ENCODE data around the gene HSD17B14.
"Not testable (repeated sequence)": the region's sequence is repeated elsewhere in the genome, so short reads cannot be mapped to it uniquely, and the experiment has no call there.

Gene HSD17B14

DNA sequence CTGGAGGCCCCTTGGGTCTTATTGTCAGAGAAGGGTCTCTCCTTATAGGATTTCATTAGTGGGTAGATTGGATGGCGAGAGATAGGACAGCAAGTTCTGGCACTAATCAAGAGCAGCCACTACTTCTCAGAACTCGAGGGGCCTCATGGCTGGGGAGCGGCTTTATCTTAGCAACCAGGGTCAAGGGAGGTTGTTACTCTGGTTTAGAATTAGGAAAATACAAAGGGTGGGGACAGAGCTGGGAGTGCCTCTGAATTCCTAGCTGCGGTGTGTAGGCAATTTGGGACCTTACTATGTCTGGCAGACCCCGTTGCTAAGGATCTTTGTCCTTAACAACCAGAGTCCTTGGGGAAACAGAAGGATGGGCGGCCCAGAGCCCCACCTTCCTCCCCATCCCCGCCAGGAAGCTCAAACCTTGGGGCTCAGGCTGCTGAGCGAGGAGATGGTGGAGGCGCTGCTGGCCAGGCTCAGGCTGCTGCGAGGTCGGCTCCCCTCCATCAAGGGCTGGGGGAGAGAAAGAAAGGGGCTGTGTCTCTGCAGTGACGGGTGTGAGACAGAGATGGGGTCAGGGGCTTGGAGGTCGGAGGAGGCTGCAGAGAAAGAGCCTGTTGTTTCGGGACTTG lies 30.9 kb upstream of the HSD17B14 start:
- DNase-seq = peak; percentile 80

DNA sequence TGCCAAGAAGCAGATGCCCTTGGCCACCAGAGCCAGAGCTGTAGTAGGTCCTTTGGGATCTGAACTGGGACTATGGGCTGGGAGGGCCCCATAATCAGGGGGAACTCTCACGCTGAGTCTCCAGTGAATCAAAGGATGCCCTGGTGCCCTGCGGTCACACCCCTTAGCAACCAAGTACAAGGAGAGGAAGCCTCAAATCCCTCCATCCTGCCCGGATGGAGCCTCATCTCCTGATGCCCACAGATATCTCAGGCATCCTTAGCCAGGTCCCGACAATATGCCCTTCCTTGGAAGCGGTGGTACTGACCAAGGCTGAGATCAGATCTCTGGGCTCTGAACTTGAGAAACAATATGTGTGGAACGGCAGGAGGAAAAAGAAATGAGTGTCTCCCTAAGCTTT lies 30.4 kb upstream of the HSD17B14 start:
- DNase-seq = no peak

DNA sequence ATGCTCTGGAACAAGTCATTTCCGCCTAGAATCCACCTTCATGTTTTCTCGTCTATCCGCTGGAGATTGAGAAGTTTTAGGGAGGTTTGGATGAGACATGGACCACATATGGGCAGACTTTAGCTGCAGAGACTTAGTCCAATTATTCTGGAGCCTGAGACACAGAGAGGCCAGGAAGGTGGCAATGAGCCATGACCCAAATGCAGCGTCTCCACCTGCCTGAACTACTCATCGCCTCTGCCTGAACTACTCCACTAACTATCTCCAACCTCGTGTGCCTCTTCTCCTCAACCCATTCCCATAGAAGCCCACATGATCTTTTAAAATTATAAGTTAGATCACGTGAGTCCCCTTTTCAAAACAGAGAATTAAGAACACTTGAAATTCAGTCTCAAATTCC lies 26.5 kb upstream of the HSD17B14 start:
- no peak for DNase-seq

DNA sequence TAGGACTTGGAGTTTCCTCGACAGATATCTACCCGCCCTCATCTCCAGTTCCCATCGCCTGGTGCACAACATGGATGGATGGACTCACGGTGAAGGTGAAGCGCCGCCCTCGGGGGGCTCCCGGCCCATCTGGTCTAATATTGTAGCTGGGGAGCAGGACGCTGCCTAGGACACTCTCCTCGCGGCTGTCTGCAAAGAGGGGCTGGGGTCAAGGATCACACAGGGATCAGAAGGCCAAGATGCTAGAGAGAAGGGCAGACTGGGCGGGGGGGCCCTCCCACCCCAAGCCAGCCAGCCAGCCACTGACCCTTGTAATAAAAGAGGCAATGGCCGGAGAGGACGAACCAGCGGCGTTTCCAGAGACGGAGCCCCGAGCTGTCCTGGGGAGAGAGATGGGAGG lies 25.0 kb upstream of the HSD17B14 start:
- no peak for DNase-seq

DNA sequence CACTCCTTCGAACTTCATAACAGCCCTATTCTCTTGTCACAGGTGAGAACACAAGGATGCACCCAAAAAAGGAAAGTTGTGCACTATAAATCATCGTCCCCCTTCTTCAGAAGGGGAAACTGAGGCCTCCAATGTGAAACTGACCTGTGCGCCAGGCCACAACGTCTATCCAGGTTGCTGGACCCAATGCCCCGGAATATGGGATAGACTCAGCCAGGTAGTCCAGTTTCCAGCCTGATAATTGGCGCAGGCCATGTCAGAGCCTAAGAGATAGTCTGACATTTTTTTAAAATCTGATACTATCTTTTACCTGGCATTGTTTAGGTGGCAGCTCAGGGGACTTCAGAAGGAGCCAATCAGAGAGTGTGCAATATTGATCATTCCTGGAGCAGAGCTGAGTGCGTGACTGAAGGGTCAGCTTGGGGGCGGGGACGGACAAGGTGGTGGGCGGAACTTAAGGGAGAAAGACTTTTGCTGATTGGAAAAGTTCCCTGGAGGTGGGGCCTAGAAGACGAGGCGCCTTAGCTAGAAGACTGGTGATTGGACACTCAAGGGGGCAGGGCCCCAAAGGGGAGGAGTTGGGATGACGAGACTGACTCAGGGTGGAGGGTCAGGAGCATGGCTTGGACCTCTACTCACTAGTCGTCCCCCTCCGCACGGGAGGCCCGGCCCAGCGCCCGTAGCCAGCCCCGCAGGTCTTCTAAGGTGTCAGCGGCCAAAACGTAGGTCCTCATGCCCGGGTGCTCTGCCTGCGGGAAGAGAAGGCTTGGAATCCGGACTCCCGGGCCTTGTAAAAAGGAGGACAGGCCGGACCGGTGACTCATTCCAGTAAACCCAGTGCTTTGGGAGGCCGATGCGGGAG lies 23.7 kb upstream of the HSD17B14 start:
- peak; percentile 79 for DNase-seq

DNA sequence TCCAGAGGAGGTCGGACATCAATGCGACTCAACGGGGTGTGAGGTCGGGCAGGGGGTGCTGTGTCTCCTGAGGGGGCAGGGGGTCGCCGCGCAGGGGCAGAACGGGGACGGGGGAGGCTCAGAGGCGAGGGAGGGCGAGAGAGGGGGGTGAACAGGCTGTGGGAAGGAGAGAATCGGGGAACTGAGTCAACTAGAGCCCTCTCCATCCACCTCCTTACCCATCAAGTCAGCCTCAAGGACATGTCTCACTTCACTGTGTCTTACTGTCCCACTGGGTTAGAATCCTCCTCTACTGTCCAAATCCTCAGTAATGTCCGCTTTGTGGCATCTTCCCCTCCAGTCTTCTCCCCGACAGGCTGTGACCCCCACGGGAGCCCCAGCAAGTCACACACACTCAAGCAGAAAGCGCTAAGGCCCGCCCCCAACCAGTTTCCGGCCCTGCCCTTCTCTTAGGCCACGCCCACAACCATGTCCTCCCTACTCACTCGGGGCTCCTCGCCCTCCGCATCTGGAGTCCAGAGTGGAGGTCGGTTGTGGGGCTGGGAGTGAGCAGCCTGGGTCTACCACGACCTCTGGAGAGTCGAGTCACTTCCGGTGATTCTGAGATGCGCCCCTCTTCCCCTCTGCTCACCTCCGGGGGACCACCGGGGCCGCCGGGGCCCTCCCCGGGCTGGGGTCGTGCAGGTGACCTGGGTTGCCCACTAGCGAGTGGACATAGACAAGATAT lies 22.9 kb upstream of the HSD17B14 start:
- DNase-seq = peak; percentile 81

DNA sequence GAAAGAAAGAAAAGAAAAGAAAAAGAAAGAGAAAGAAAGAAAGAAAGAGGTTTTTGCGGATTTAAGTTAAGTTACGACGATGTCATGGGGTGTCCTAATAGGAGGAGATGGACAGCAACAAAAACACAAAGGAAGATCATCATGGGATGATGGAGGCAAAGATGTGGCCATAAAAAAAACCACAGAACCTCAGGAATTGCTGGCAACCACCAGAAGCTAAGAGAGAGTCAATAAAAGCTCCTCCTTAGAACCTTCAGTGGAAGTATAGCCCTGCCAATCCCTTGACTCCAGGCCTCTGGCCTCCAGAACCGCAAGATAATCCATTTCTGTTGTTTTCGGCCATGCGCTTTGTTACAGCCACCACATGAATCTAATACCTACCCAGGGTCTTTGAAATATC lies 20.6 kb upstream of the HSD17B14 start:
- DNase-seq = no peak

DNA sequence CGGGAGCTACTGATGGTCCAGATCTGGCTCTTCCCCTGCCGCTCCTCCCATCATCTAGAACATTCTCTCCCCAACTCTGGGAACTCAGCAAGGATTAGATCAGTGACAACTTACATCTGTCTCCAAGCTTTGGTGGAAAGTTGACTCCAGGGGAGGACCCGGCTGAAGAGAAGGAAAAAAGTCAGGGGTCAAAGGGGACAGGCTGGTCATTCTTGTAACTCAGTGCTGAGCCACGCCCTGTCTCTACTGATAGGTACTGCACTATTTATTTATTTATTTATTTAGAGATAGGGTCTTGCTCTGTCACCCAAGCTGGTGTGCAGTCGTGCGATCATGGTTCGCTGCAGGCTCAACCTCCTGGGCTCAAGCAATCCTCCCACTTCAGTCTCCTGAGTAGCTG lies 17.8 kb upstream of the HSD17B14 start:
- no peak for DNase-seq

DNA sequence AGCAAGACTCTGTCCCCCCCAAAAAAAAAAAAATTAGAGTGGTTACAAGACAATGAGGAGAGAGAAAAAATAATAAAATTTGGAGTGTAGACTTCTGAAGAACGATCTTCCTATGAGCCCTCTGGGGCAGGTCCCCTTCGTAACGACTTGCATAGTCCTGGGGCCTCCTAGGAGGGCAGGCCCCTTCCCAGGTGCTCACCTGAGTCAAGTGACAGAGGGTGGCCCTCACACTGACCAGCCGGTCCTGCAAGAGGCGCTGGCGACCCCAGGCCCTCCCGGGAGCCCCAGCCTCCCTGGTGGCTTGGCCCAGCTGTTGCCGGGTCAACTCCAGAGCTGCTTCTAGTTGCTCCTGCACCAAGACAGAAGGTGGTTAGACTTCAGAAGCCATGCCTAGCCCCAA lies 17.2 kb upstream of the HSD17B14 start:
- DNase-seq = no peak

DNA sequence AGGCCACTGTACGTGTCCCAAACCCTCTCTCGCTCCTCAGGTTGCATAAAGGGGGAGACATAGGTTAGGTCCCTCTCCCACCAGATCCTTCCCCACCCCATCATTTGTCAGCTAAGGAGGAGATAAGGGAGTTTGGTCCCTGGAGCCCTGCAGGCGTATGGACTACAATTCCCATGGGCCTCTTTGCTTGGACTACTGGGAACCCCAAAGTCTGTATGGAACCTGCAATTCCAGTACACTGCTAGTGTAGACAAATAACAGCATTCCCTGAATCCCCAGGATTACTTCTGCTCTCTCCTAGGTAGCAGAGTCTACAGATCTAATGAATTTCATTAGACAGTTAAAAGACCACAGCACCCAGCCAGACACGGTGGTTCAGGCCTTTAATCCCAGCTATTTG lies 16.0 kb upstream of the HSD17B14 start:
- DNase-seq = no peak

DNA sequence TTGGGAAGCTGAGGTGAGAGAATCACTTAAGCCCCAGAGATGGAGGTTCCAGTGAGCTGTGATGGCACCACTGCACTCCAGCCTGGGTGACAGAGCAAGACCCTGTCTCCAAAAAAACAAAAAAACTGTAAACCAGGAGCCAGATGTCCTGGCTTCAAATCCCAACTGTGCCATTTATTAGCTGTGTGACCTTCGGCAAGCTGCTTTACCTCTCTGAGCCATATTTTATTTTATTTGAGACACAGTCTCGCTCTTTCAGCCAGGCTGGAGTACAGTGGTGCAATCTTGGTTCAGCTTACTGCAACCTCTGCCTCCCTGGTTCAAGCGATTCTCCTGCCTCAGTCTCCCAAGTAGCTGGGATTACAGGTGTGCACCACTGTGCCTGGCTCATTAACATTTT lies 10.4 kb upstream of the HSD17B14 start:
- DNase-seq = not testable (repeated sequence)

DNA sequence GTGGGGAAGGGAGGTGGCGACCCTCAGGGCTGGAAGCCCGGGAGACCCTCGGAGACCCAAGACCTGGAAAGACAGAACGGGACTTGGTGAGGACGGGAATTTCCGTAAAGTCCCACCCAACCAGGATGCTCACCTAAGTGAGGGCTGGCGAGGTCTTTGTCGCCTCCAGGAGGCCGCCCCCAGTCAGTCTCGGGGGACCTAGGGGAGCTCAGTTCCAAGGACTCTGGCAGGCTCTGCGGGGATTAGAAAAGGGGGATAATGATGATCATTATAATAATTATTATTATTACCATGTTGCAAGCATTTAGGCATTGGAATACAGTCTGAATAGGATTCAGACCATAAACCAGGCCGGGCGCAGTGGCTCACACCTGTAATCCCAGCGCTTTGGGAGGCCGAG lies 9.1 kb upstream of the HSD17B14 start:
- DNase-seq = no peak

DNA sequence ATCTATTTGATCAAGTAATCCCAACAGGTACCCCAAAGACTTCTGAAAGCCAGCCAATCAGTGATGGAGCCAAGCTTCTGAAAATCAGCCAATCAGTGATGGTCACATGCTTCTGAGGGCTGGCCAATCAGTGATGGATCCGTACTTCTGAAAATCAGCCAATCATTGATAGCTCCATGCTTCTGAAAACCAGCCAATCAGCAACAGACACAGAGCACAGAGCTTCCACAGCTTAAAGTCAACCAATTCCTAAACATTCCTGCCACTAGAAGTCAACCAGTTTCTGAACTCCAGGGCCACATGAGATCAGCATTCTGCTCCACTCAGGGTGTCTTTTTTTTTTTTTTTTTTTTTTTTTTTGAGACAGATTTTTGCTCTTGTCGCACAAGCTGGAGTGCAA lies 8.2 kb upstream of the HSD17B14 start:
- peak; percentile 47 for DNase-seq

DNA sequence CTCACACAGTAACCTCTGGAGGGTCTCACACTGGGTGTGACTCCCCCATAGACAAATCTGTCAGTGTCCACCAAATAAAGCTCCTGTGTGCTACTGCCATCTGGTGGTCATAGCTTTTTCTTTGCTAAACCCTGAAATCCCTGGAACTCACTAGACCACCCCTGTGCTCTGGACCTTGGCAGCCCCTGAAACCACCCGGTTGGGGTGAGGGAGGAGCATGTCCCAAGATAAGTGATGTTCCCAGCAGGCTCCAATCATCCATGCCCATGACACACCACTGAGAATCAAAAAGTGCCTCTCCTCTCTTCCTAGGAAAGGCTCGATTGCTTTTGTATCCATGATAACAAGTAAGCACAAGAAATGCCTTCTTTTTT lies 6.5 kb upstream of the HSD17B14 start:
- peak; percentile 77 for DNase-seq

DNA sequence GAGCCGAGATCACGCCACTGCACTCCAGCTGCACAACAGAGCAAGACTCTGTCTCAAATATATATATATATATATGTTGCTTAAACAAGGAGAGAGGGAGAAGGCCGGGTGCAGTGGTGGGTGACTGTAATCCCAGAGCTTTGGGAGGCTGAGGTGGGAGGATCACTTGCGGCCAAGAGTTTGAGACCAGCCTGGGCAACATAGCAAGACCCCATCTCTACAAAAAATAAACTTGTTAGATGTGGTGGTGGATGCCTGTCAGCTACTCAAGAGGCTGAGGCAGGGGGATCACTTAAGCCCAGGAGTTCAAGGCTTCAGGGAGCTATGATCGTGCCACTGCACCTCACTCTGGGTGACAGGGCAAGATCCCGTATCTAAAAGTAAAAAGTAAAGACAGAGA lies 5.3 kb upstream of the HSD17B14 start:
- no peak for DNase-seq

DNA sequence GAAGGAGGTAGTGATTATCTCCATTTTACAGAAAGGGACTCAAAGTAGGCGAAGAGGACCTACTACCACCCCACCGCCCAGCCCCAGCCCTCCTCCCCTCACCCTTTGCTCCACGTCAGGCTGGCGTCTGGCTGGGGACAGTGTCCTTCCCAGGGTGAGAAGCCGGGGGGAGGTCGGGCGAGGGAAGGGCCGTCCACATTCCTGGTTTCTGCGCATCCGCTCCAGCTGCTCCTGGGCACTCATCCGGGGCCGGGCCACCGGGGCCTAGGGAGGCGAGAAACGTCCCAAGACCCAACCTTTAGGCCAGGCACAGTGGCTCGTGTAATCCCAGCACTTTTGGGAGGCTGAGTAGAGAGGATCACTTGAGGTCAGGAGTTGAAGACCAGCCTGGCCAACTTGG lies 4.8 kb upstream of the HSD17B14 start:
- no peak for DNase-seq

DNA sequence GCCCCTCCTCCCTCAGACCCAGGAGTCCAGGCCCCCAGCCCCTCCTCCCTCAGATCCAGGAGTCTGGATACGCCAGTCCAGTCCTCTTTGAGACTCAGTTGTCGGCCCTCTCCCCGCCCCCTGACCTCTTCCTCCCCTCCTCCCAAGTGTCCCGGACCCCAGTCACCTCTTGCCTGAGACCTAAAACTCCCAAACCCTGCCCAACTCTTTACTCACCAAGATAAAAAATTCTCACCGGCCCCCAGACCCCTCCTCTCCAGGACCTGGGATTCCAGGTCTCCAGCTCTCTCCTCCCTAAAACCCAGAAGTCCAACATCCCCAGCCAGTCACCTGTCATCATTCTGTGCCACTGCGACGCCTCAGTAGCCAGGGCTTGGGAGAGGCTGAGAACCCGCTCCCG lies 1.4 kb upstream of the HSD17B14 start:
- DNase-seq = no peak

DNA sequence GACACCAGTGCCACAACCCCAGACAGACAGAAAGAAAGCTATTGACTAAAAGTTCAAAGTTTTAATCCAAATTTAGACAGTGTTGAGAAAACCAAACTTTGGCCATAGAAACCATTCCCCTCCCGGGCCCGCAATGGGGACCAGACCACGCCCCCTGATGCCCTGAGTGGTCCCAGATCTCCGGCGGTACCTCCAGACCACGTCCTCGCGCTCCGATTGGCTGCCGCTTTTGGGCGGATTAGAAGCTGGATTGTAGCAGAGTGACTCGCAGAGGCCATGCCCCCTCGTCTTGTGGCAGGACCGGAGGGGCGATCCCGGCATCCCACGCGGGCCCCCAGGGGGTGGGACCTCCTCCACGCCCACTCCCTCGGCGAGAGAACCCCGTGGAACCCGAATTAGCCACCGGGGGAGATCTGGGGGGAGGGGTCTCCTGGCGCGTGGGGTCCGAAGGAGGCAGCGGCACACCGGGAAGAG lies 797 bp upstream of the HSD17B14 start:
- DNase-seq = peak; percentile 94

DNA sequence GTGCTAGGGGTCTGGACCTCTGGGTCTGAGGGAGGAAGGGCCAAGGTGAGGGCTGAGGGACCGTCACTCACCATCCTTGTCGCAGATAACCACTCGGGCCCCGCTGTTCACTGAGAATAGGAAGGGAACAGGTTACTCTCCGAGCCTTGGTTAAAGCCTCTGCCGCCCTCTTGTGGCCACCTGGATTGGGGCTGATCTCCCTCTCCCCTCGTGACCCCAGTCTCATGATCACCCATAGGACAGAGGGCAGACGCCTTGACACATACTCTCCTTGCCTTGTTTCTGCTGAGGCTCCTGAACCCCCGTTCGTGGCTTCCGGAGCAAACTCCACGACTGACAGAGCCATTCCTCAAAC lies 580 bp downstream of the HSD17B14 start:
- DNase-seq = peak; percentile 95

DNA sequence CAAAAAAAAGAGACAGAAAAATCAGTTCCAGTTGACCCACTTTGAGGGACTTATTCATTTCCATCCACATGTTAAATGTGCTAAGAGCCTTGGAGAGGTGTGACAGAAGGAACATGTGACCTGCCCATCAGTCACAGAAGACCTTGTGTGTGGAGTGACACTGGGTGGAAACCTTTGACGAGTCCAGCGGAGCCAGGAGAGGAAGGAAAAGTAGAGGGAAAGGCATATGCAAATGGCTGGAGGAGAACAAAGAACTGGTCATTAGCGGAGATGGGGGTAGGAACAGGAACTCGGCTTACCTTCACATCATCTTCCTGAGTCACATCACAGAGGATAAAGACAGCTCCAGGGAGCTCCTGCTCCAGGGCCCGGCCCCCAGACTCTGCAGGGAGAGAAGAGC lies 2.3 kb downstream of the HSD17B14 start:
- no peak for DNase-seq

DNA sequence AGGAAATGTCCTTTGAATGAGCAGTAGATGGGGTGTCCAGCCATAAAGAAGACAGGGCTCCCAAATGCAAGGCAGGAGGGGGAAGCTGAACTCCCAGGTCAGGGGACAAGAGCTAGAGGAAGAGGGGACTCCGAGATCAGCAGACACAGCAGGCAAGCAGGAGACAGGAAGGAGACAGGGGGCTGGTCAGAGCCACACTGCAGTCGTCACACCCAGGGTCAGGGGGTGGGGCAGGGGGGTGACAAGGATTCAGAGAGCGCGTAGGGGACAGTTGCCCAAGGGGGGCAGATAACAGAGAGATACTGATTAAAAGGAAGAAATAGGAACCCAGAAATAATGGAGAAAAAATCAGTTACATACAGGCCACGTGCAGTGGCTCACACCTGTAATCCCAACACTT lies 3.2 kb downstream of the HSD17B14 start:
- no peak for DNase-seq

DNA sequence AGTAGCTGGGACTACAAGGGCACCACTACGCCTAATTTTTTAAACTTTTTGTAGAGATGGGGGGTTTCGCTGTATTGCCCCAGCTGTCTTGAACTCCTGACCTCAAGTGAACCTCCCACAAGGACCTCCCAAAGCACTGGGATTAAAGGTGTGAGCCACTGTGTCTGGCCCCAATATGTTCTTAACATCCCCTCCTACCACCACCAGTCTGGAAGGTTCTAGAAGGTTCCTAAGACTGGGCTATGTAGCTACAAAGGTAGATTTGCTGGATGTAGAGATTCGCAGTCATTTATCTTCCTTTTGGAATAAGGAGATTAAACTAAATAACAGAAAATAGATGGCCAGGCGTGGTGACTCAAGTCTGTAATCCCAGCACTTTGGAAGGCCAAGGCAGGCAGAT lies 5.3 kb downstream of the HSD17B14 start:
- no peak for DNase-seq

DNA sequence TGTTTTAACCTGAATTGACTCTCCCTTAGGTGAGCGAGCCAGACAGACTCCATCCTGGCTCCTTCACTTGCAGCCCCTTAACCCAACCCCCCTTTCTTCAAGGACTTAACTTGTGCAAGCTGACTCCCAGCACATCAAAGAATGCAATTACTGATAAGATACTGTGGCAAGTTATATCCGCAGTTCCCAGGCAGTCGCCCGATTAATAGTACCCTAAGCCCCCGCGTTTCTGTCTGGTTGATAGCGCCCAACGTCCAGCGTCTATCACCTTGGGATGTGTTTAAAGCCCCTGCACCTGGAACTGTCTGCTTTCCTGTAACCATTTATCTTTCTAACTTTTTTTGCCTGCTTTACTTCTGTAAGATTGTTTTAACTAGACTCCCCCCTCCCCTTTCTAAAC lies 6.2 kb downstream of the HSD17B14 start:
- no peak for DNase-seq

DNA sequence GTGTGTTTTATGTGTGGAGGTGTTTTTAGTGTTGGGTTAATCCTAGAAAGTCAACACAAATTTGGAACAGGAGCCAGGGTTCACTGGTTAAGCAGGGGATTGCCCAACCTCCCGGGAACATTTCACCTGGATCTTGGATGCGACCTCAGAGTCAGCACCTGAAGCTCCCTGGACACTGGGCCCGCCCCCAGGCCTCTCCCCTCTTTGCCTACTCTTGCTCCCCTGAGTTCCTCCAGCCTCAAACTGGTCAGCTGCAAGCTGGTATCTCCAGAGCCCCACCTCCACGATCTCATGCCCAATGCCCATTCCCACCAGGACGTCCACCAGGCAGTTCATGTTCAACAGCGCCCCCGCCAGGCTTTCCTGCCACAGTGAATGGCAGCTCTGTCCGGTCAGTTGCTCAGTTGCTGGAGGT lies 9.7 kb downstream of the HSD17B14 start:
- DNase-seq = no peak
